ENCODE data around the gene TAF1C.
"Not testable (repeated sequence)": the region's sequence is repeated elsewhere in the genome, so short reads cannot be mapped to it uniquely, and the experiment has no call there.

TAF1C gene

GRCh38 chr16:84207251-84207650, 20.4 kb upstream of the TAF1C start:
- H4K20me1 ChIP-seq (ENCODE audit: insufficient read depth, low read length): no peaks in the 10 kb centered on the region
- H3K4me1 ChIP-seq (ENCODE audit: low read length): no peaks in the 10 kb centered on the region
- no peak overlapping the region for H3K4me2 ChIP-seq (ENCODE audit: low read depth, low read length)
- no peak overlapping the region for H2AFZ ChIP-seq (ENCODE audit: low read length)
- no peaks in the 10 kb centered on the region for H3F3A ChIP-seq (ENCODE audit: insufficient read depth, low read length)
- no peaks in the 10 kb centered on the region for H3K36me3 ChIP-seq (replicated peaks; ENCODE audit: insufficient read depth, low read length)
- no peak overlapping the region for H3K27ac ChIP-seq (ENCODE audit: low read length)
- H3K9me2 ChIP-seq (replicated peaks; ENCODE audit: insufficient read depth, low read length): no peaks in the 10 kb centered on the region
- H3K27me3 ChIP-seq (replicated peaks; ENCODE audit: insufficient read depth, low read length): peaks cover 17% of the 10 kb centered on the region
- H3K9me3 ChIP-seq (replicated peaks; ENCODE audit: insufficient read depth, low read length): no peaks in the 10 kb centered on the region
- no peak for DNase-seq
- TF ChIP-seq EZH2phosphoT487 (IDR thresholded peaks at IDR 0.05; ENCODE audit: low read length): no peak
- TF ChIP-seq CTCF (IDR thresholded peaks at IDR 0.05; ENCODE audit: low read length): no peak
- TF ChIP-seq EZH2 (optimal IDR thresholded peaks at IDR 0.05; ENCODE audit: low read depth, low read length): no peak
- H3K79me2 ChIP-seq (ENCODE audit: low read length): no peaks in the 10 kb centered on the region
- no peak overlapping the region for H3K4me3 ChIP-seq (ENCODE audit: low read length)
- H3K9ac ChIP-seq (ENCODE audit: low read length): no peak overlapping the region

- Histone ChIP-seq H4K20me1 (ENCODE audit: insufficient read depth, low read length) (no peaks in the 10 kb centered on the region), H2AFZ (ENCODE audit: low read length) (no peak overlapping the region), H3K4me3 (ENCODE audit: low read length) (no peak overlapping the region), H3K4me2 (ENCODE audit: low read depth, low read length) (no peak overlapping the region), H3K4me1 (ENCODE audit: low read length) (no peaks in the 10 kb centered on the region), H3F3A (ENCODE audit: insufficient read depth, low read length) (no peaks in the 10 kb centered on the region), H3K9me2 (replicated peaks; ENCODE audit: insufficient read depth, low read length) (no peaks in the 10 kb centered on the region), H3K9ac (ENCODE audit: low read length) (no peak overlapping the region), H3K27ac (ENCODE audit: low read length) (no peak overlapping the region), H3K27me3 (replicated peaks; ENCODE audit: insufficient read depth, low read length) (peaks cover 17% of the 10 kb centered on the region), H3K79me2 (ENCODE audit: low read length) (no peaks in the 10 kb centered on the region), H3K9me3 (replicated peaks; ENCODE audit: insufficient read depth, low read length) (no peaks in the 10 kb centered on the region), H3K36me3 (replicated peaks; ENCODE audit: insufficient read depth, low read length) (no peaks in the 10 kb centered on the region)
- no peak for TF ChIP-seq EZH2 (optimal IDR thresholded peaks at IDR 0.05; ENCODE audit: low read depth, low read length)
- no peak for TF ChIP-seq EZH2phosphoT487 (IDR thresholded peaks at IDR 0.05; ENCODE audit: low read length)
- no peak for TF ChIP-seq CTCF (IDR thresholded peaks at IDR 0.05; ENCODE audit: low read length)
- no peak for DNase-seq
These were observed 19.3 kb upstream of the TAF1C start for GRCh38 chr16:84205976-84206691.

- H3K4me2 ChIP-seq (ENCODE audit: low read depth, low read length); H3F3A ChIP-seq (ENCODE audit: insufficient read depth, low read length); H2AFZ ChIP-seq (ENCODE audit: low read length); H3K9ac ChIP-seq (ENCODE audit: low read length); H4K20me1 ChIP-seq (ENCODE audit: insufficient read depth, low read length); DNase-seq; H3K27ac ChIP-seq (ENCODE audit: low read length); H3K4me3 ChIP-seq (ENCODE audit: low read length); H3K9me3 ChIP-seq (replicated peaks; ENCODE audit: insufficient read depth, low read length); H3K79me2 ChIP-seq (ENCODE audit: low read length); H3K9me2 ChIP-seq (replicated peaks; ENCODE audit: insufficient read depth, low read length); H3K4me1 ChIP-seq (ENCODE audit: low read length); H3K36me3 ChIP-seq (replicated peaks; ENCODE audit: insufficient read depth, low read length): not testable (repeated sequence)
- peaks cover 17% of the 10 kb centered on the region for H3K27me3 ChIP-seq (replicated peaks; ENCODE audit: insufficient read depth, low read length)
These were observed 18.3 kb upstream of the TAF1C start for GRCh38 chr16:84205123-84205522.

GRCh38 chr16:84204551-84204950, 17.7 kb upstream of the TAF1C start:
- H3K79me2 ChIP-seq (ENCODE audit: low read length); H2AFZ ChIP-seq (ENCODE audit: low read length); H3K9me2 ChIP-seq (replicated peaks; ENCODE audit: insufficient read depth, low read length); H3K9ac ChIP-seq (ENCODE audit: low read length); H3K9me3 ChIP-seq (replicated peaks; ENCODE audit: insufficient read depth, low read length); H4K20me1 ChIP-seq (ENCODE audit: insufficient read depth, low read length); H3K36me3 ChIP-seq (replicated peaks; ENCODE audit: insufficient read depth, low read length); H3F3A ChIP-seq (ENCODE audit: insufficient read depth, low read length); H3K4me2 ChIP-seq (ENCODE audit: low read depth, low read length); H3K4me3 ChIP-seq (ENCODE audit: low read length); H3K27ac ChIP-seq (ENCODE audit: low read length); H3K4me1 ChIP-seq (ENCODE audit: low read length); DNase-seq: not testable (repeated sequence)
- H3K27me3 ChIP-seq (replicated peaks; ENCODE audit: insufficient read depth, low read length): peaks cover 17% of the 10 kb centered on the region
